ENCODE results near the gene TRABD. TPM values are rescaled to one million over a fixed set of nuclear protein-coding genes. Genes with fewer than 3 reads are reported as not detected.

The TRABD gene
- polyA plus RNA-seq, 1 donor from 2014 or later = 31.8 TPM

GRCh38 chr22:50161508-50162390 lies 24.0 kb upstream of the TRABD start:
- no peak overlapping the region for H2AFZ ChIP-seq (ENCODE audit: low read depth, low read length)
- no peaks in the 10 kb centered on the region for H3F3A ChIP-seq (ENCODE audit: insufficient read depth, low read length, poor library complexity, severe bottlenecking)
- H4K20me1 ChIP-seq (ENCODE audit: insufficient read depth) = no peaks in the 10 kb centered on the region
- H3K36me3 ChIP-seq (ENCODE audit: insufficient read depth, low read length) = no peaks in the 10 kb centered on the region
- H3K9ac ChIP-seq (ENCODE audit: low read length) = no peak overlapping the region
- H3K27ac ChIP-seq (ENCODE audit: low read length) = no peak overlapping the region
- H3K4me2 ChIP-seq (ENCODE audit: low read length) = no peak overlapping the region
- TF ChIP-seq EZH2 (IDR thresholded peaks at IDR 0.05; ENCODE audit: borderline replicate concordance, insufficient read depth, low read length, poor library complexity, severe bottlenecking) (no peak), SMC3 (conservative IDR thresholded peaks at IDR 0.05; ENCODE audit: poor library complexity) (no peak), MXI1 (conservative IDR thresholded peaks at IDR 0.05; ENCODE audit: poor library complexity, severe bottlenecking) (no peak), EP300 (conservative IDR thresholded peaks at IDR 0.05; ENCODE audit: poor library complexity, severe bottlenecking) (no peak), CTCF (IDR thresholded peaks at IDR 0.05; ENCODE audit: poor library complexity, severe bottlenecking) (no peak)
- H3K4me3 ChIP-seq (ENCODE audit: low read length) = no peak overlapping the region
- no peaks in the 10 kb centered on the region for H3K9me2 ChIP-seq (ENCODE audit: insufficient read depth, low read length)
- H3K27me3 ChIP-seq (ENCODE audit: insufficient read depth, low read depth, low read length) = no peaks in the 10 kb centered on the region
- H3K9me3 ChIP-seq (ENCODE audit: low read length) = no peaks in the 10 kb centered on the region
- no peaks in the 10 kb centered on the region for H3K79me2 ChIP-seq (replicated peaks; ENCODE audit: insufficient read depth, low read length)

GRCh38 chr22:50162391-50162956 lies 23.2 kb upstream of the TRABD start:
- TF ChIP-seq TAF1 (IDR thresholded peaks at IDR 0.05; ENCODE audit: low read depth) (no peak), CTCF (IDR thresholded peaks at IDR 0.05; ENCODE audit: poor library complexity, severe bottlenecking) (no peak), EP300 (conservative IDR thresholded peaks at IDR 0.05; ENCODE audit: poor library complexity, severe bottlenecking) (no peak), RAD21 (conservative IDR thresholded peaks at IDR 0.05) (no peak), POLR2AphosphoS5 (IDR thresholded peaks at IDR 0.05) (no peak), EZH2 (IDR thresholded peaks at IDR 0.05; ENCODE audit: borderline replicate concordance, insufficient read depth, low read length, poor library complexity, severe bottlenecking) (no peak), REST (IDR thresholded peaks at IDR 0.05; ENCODE audit: borderline replicate concordance) (no peak), SMC3 (conservative IDR thresholded peaks at IDR 0.05; ENCODE audit: poor library complexity) (no peak), MXI1 (conservative IDR thresholded peaks at IDR 0.05; ENCODE audit: poor library complexity, severe bottlenecking) (no peak)
- no peaks in the 10 kb centered on the region for H3K9me3 ChIP-seq (ENCODE audit: low read length)
- H3K79me2 ChIP-seq (replicated peaks; ENCODE audit: insufficient read depth, low read length) = no peaks in the 10 kb centered on the region
- H3K4me2 ChIP-seq (ENCODE audit: low read length) = no peak overlapping the region
- no peak overlapping the region for H3K27ac ChIP-seq (ENCODE audit: low read length)
- H2AFZ ChIP-seq (ENCODE audit: low read depth, low read length) = no peak overlapping the region
- no peaks in the 10 kb centered on the region for H4K20me1 ChIP-seq (ENCODE audit: insufficient read depth)
- no peaks in the 10 kb centered on the region for H3K36me3 ChIP-seq (ENCODE audit: insufficient read depth, low read length)
- H3K9ac ChIP-seq (ENCODE audit: low read length) = no peak overlapping the region
- H3F3A ChIP-seq (ENCODE audit: insufficient read depth, low read length, poor library complexity, severe bottlenecking) = no peaks in the 10 kb centered on the region
- H3K4me3 ChIP-seq (ENCODE audit: low read length) = no peak overlapping the region
- H3K9me2 ChIP-seq (ENCODE audit: insufficient read depth, low read length) = no peaks in the 10 kb centered on the region
- no peaks in the 10 kb centered on the region for H3K27me3 ChIP-seq (ENCODE audit: insufficient read depth, low read depth, low read length)

All from neural cell (in vitro differentiated cells).